Effector CD4-positive, alpha-beta T cell (primary cell): Measurements from ENCODE around the gene GRAMD2B.
"Not testable (repeated sequence)": the region's sequence is repeated elsewhere in the genome, so short reads cannot be mapped to it uniquely, and the experiment has no call there.

ENCODE experiments used
- DNase-seq: peaks from one replicate; pipeline ENCODE4 v3.0.0-alpha.2; 2020
- total RNA-seq: gene quantifications from one replicate; lab custom pipeline; 2026; lab: John Stamatoyannopoulos, UW

The GRAMD2B gene, protein sequence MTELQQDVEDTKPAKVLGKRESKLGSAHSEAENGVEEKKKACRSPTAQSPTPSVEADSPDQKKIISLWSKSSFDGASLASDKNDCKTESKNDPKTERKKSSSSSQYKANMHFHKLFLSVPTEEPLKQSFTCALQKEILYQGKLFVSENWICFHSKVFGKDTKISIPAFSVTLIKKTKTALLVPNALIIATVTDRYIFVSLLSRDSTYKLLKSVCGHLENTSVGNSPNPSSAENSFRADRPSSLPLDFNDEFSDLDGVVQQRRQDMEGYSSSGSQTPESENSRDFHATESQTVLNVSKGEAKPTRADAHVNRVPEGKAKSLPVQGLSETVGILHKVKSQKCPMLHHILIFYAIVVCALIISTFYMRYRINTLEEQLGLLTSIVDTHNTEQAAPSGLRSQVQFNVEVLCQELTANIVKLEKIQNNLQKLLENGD
- total RNA-seq, result 15.6 reads per million, percentile 41 among the genes with 10 or more reads in this experiment

DNA sequence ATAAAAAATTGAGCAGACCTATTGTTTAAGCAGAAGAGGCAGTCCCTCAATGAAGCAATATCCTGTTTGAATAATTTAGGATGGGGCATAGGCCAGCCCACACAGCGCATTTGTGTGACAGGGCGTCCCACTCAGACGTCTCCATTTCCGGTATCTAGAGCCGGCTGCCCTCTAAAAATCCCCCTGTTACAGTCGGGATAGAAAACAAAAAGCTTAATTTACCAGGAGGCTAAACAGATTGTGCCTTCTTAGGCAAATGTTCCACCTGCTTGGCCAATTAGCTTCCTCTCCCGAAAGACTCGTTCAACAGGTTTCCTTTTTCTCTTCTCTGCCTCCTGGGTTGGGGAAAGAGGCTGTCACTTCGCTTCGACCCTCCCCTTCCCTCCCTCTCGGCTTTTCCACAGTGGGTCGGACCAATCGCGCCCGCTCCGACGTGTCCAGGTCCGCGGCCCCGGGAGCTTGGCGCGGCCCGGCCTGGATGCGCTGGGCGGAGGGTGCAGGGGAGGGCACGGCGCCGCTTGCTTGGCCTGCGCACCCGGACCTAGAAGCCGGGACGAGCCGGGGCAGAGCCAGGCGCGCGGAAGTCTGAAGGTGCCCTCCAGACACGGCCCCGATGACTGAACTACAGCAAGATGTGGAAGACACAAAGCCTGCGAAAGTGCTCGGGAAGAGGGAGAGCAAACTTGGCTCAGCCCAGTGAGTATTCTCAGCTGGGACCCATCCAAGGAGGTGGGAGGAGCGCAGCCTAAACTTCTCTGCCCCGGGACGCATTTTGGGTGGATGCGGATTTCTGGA lies at the start of gene GRAMD2B:
GRAMD2B (plus strand) TSS at position 416 of the 795 bp plus-strand sequence; CDS start at position 614, 198 bp downstream.
- peak; percentile 54 for DNase-seq

DNA sequence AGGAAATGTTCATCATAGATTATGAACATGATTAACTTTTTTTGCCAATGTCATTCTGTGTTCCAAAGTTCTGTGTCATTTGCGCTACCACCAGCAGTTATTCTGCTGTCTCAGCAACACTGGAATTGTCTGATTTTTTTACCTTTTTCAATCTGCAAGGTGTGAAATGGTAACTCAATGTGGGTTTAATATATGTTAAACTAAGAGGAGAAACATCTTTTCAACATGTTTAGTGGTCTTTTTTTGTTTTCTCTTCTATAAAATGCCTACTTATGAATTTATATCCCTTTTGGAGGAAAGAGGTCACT lies 49.1 kb upstream of the GRAMD2B start:
- no peak for DNase-seq

- DNase-seq, result no peak
These were observed 46.8 kb upstream of the GRAMD2B start for GRCh38 chr5:126376443-126376842.

DNA sequence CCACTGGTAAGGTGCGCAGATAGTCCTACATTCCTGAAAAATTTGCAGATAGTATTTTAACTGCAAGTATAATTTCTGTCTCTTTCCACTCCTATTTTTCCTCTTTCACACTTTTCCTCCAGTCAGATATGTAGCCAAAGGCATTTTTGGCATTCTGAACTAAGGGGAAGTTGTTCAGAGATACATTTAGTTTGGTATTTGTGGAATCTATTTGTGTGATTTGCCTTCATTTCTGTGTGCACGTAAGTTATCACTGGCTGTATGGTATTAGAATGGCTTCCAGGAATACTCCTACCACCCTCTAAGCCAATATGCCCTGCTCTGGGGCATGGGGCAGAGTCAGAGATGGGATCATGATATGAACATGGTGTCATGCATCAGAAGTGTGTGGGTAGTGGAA lies 45.8 kb upstream of the GRAMD2B start:
- no peak for DNase-seq

GRCh38 chr5:126380316-126380715 lies 42.9 kb upstream of the GRAMD2B start:
- not testable (repeated sequence) for DNase-seq

DNA sequence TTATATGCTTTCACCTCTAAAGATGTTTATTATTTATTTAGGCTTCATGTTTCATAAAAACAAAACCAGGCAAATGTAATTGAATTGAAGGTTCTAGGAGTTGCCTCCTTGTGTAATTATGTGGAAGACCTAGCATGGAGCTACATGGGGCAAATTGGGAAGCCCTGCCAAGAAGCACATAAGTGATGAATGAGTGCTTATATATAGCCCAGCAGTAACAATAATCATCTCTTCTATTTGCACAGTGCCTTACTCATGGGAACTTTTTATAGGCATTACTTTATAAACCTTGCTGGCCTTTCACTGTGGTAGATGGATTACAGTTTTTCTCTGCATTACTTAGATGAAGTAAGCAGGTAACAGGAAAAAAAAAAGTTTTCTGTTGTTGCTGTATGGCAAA lies 40.0 kb upstream of the GRAMD2B start:
- no peak for DNase-seq

DNA sequence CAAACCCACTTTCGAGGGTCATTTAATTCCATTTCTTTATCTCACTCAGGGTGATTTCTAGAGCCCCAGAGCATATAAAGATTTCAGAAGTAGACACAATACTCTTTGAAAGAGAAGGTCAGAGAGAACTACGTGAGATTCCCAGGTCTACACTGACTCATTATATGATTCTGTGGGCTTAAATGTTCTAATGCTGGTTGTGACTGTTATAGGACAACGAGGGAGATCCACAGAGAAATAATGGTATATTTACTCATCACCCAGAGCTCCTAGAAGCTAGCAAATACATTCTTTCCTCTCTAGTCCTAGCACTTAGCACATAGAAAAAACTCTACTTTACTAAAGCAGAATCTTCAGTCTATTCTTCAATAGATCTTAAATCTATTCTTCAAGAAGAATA lies 39.4 kb upstream of the GRAMD2B start:
- no peak for DNase-seq

DNA sequence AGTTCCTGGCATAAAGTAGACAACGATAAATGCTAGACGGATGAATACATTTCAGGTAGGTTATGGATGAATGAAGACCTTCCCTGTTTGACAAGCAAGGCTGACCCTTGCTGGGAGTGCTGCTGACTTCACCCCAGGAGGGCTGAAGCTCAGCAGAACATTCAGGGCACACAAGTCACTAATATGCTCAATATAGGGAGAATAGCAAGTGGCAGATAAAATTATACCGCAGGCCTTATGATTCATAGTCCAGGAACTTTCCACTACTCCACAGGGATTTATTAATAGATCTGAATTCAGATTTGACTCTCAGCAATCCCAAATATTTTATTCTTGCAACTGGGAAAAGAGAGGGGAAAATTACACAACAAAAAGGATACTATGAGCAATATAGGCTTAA lies 38.2 kb upstream of the GRAMD2B start:
- no peak for DNase-seq

DNA sequence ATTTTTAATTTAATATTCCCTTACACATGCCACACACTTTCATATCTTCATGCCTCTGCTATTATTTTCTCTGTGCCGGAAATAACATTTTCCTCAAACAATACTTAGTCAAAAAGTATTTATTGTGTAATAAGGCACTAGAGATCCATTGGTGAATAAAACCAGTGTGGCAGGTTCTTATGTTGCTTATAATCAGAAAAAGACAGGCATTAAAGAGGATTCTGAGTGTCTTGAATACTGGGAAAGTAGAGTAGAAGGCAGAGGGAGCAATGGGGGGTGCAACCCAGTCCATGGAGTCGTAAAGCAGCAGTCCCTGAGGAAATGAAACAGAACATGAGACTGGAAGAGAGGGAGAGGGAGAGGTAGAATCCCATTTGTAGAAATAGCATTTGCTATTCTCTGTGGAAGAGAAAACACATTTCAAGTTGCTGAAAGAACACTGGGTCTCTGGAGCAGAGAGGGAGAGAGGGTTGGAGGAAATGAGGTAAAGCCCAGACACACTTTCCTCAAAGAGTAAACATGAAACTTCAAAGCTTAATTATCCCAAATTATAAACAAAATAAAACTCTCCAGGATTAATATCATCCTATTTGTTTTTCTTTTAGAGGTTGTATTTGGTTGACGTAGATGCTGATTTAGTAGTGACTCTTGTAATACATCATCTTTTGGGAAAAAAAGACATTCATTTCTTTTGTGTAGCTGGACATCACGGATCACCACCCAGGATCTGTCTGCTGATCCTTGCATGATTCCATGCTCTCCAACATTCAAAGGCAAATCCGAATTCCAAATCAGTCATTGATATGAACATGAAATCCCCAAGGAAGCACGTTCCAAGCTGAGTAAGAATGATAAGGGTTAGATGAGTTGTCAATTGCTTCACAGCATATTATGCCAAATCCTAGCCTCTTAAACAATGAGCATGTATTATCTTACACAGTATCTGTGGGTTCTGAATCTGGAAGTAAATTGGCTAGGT lies 37.4 kb upstream of the GRAMD2B start:
- no peak for DNase-seq

DNA sequence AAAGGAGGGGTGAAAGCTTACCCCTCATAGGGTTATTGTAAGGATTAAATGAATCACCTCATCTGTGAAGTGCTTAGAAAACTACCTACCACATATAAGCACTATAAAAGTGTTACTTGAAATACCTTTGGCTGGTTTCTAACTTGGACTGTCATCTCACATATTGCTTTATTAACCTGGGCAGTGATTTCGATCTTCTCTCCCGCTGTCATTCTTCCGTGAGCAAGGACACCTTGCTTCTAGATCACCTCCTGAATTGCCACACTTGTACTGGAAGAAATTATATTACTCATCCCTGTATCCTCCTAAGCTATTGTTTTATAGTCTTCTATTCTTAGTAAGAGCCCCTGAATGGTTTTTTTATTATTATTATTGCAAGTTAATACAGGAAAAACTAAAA lies 34.0 kb upstream of the GRAMD2B start:
- DNase-seq, result no peak

DNA sequence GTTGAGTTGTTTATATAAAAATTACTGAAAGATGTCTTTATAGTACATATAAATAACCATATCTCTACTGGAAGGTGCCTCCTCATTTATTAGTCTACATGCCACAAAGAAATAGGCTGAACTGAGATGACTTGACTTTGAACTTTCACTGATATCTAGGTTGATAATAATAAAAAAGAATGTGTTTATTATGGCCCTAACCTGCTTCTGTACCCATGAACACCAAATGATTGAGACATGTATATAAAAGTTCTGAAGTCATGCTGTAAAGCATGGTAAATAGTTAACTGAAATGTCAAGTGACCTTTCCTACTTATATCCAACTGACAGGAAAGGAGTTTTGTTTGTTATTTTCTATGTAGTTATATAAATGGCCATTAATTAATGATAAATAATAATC lies 33.2 kb upstream of the GRAMD2B start:
- no peak for DNase-seq

GRCh38 chr5:126391386-126391785 lies 31.8 kb upstream of the GRAMD2B start:
- no peak for DNase-seq

GRCh38 chr5:126394211-126394788 lies 28.9 kb upstream of the GRAMD2B start:
- DNase-seq, result no peak

- no peak for DNase-seq
These were observed 28.0 kb upstream of the GRAMD2B start for GRCh38 chr5:126395198-126395597.

- no peak for DNase-seq
These were observed 27.6 kb upstream of the GRAMD2B start for GRCh38 chr5:126395605-126396004.

GRCh38 chr5:126396721-126397120 lies 26.5 kb upstream of the GRAMD2B start:
- DNase-seq, result not testable (repeated sequence)

- no peak for DNase-seq
These were observed 24.4 kb upstream of the GRAMD2B start for GRCh38 chr5:126398791-126399190.

DNA sequence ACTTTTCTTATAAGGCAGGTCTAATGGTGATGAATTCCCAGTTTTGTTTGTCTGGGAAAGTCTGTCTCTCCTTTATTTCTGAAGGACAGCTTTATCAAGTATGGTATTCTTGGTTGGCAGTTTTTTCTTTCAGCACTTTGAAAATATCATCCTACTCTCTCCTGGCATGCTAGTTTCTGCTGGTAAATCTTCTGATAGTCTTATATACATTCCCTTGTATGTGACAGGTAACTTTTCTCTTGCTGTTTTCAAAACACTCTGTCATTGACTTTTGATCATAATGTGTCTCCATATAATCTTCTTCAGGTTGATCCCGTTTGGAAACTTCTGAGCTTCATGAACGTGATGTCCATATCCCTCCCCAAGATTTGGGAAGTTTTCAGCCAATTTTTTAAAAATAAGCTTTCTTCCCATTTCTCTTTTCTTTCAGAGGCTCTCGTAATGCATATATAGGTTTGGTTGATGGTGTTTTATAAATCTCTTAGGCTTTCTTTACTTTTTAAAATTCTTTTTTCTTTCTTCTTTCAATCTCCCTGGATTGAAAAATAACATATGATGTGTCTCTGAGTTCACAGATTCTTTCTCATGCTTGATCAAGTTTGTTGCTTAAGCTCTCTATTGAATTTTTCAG lies 22.5 kb upstream of the GRAMD2B start:
- no peak for DNase-seq

DNA sequence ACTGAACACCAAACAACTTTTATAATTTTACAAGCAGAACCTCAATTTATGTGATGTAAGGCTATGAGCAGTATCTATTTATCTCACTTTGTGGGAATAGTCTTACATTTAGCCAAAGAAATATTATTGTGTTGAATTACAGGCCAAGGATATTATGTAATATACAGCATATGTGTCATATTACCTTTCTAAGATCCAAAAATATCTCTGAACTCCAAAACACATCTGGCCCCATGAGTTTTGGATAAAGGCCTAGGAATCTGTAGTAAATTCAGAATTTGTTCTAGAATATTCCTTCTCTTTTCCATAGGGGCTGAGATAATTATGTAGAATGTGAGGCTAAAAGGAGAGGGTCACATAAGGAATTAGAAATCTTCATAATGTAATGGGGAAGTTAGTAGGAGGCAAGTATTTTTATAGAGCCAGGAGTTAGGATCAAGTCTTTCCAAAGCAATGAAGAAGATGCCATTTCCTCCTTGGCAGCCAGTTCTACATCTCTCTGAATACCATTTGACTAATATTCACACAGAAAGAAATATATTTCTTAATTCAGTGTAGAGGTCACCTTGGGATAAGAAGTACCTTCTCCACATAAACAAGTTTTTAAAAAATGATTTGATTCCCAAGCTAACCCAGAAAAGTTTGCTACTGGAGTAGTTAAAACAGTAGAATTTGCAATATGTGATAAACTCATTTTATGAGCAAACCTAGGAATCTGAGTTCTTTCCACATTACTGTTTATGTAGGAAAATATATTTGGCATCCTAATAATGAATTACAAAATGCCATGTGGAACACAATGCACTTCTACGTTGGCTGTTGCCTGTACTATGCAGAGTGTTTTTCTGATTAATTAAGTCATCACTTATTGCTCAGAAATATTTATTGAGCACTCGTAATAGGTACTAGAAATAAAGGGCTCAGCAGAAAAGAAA lies 20.3 kb upstream of the GRAMD2B start:
- no peak for DNase-seq

- no peak for DNase-seq
These were observed 19.3 kb upstream of the GRAMD2B start for GRCh38 chr5:126403876-126404275.

GRCh38 chr5:126410623-126411022 lies 12.6 kb upstream of the GRAMD2B start:
- DNase-seq, result no peak
